ENCODE measurements around the gene CENPT.

The CENPT gene

GRCh38 chr16:67877064-67877463 lies 29.6 kb upstream of the CENPT start:
- H3K27ac ChIP-seq (replicated peaks; ENCODE audit: low read length), result no peak overlapping the region
- H3K9ac ChIP-seq (ENCODE audit: low read depth, low read length, poor library complexity), result no peak overlapping the region
- H2BK12ac ChIP-seq (ENCODE audit: low read length), result no peak overlapping the region
- no peak overlapping the region for H2BK15ac ChIP-seq (ENCODE audit: low read length)
- no CpG with 5 or more reads among the region's 11 CpGs for WGBS, 2 donors (ENCODE audit: extremely low coverage in 2 of 2, insufficient read length in 2 of 2, insufficient replicate concordance in 1 of 2)
- H3K4me1 ChIP-seq (ENCODE audit: control insufficient read depth in 2 of 2, insufficient read depth in 1 of 2, low read depth in 1 of 2, low read length in 2 of 2), result peaks cover 8 to 10% of the 10 kb centered on the region in 2 donors
- H3K4me2 ChIP-seq (ENCODE audit: insufficient read depth, low read length, poor library complexity, severe bottlenecking), result no peak overlapping the region
- DNase-seq (ENCODE audit: low spot score), result no peak
- H3K79me1 ChIP-seq (ENCODE audit: low read depth, low read length), result peaks cover 11% of the 10 kb centered on the region
- H3K27me3 ChIP-seq (ENCODE audit: control insufficient read depth in 3 of 3, insufficient read depth in 3 of 3, low read depth in 1 of 3, low read length in 3 of 3), result no peaks in the 10 kb centered on the region
- H2BK5ac ChIP-seq (ENCODE audit: low read length), result no peak overlapping the region
- no peak overlapping the region for H3K14ac ChIP-seq (ENCODE audit: low read length)
- no peak overlapping the region for H3K18ac ChIP-seq (ENCODE audit: low read length)
- H3K4me3 ChIP-seq (ENCODE audit: low read length in 2 of 2), result no peak overlapping the region
- H3K23ac ChIP-seq (ENCODE audit: low read depth, low read length, poor library complexity), result peak overlapping the region; percentile 1
- H3K4ac ChIP-seq (ENCODE audit: low read length), result no peak overlapping the region
- no peak overlapping the region for H2BK120ac ChIP-seq (ENCODE audit: low read depth, low read length)
- no peak overlapping the region for H4K91ac ChIP-seq (ENCODE audit: low read depth, low read length, poor library complexity)
- no peak overlapping the region for H4K8ac ChIP-seq (ENCODE audit: low read depth, low read length)
- peaks cover 0 to 1% of the 10 kb centered on the region in 2 donors for H3K9me3 ChIP-seq (replicated peaks in 1 of 2; ENCODE audit: control insufficient read depth in 2 of 2, insufficient read depth in 1 of 2, low read depth in 1 of 2, low read length in 2 of 2)
- no peak overlapping the region for H2AFZ ChIP-seq (ENCODE audit: low read length)
- H3K36me3 ChIP-seq (replicated peaks in 1 of 2; ENCODE audit: control insufficient read depth in 2 of 2, insufficient read depth in 2 of 2, low read length in 2 of 2), result peaks cover 58 to 79% of the 10 kb centered on the region in 2 donors
- no peak overlapping the region for H2AK5ac ChIP-seq (ENCODE audit: low read depth, low read length)

GRCh38 chr16:67874372-67874771 lies 26.9 kb upstream of the CENPT start:
- Histone ChIP-seq H3K18ac (ENCODE audit: low read length) (no peak overlapping the region), H3K23ac (ENCODE audit: low read depth, low read length, poor library complexity) (no peak overlapping the region), H3K4me1 (ENCODE audit: control insufficient read depth in 2 of 2, insufficient read depth in 1 of 2, low read depth in 1 of 2, low read length in 2 of 2) (peaks cover 8 to 10% of the 10 kb centered on the region in 2 donors), H3K4me2 (ENCODE audit: insufficient read depth, low read length, poor library complexity, severe bottlenecking) (no peak overlapping the region), H3K4ac (ENCODE audit: low read length) (no peak overlapping the region), H3K36me3 (replicated peaks in 1 of 2; ENCODE audit: control insufficient read depth in 2 of 2, insufficient read depth in 2 of 2, low read length in 2 of 2) (peaks cover 45 to 77% of the 10 kb centered on the region in 2 donors), H3K27ac (replicated peaks; ENCODE audit: low read length) (no peak overlapping the region), H4K91ac (ENCODE audit: low read depth, low read length, poor library complexity) (no peak overlapping the region), H3K9ac (ENCODE audit: low read depth, low read length, poor library complexity) (no peak overlapping the region), H3K27me3 (ENCODE audit: control insufficient read depth in 3 of 3, insufficient read depth in 3 of 3, low read depth in 1 of 3, low read length in 3 of 3) (no peaks in the 10 kb centered on the region), H3K4me3 (ENCODE audit: low read length in 2 of 2) (peak overlapping the region in 1 of 2 donors; percentile 77), H3K14ac (ENCODE audit: low read length) (no peak overlapping the region), H2BK120ac (ENCODE audit: low read depth, low read length) (no peak overlapping the region), H2AK5ac (ENCODE audit: low read depth, low read length) (no peak overlapping the region), H3K79me1 (ENCODE audit: low read depth, low read length) (peaks cover 8% of the 10 kb centered on the region), H3K9me3 (replicated peaks in 1 of 2; ENCODE audit: control insufficient read depth in 2 of 2, insufficient read depth in 1 of 2, low read depth in 1 of 2, low read length in 2 of 2) (no peaks in the 10 kb centered on the region), H4K8ac (ENCODE audit: low read depth, low read length) (no peak overlapping the region), H2BK12ac (ENCODE audit: low read length) (no peak overlapping the region), H2BK5ac (ENCODE audit: low read length) (no peak overlapping the region), H2AFZ (ENCODE audit: low read length) (no peak overlapping the region), H2BK15ac (ENCODE audit: low read length) (no peak overlapping the region)
- no CpG with 5 or more reads among the region's 3 CpGs for WGBS, 2 donors (ENCODE audit: extremely low coverage in 2 of 2, insufficient read length in 2 of 2, insufficient replicate concordance in 1 of 2)
- DNase-seq (ENCODE audit: low spot score), result no peak

- Histone ChIP-seq H3K9ac (ENCODE audit: low read depth, low read length, poor library complexity) (peak overlapping the region; percentile 95), H2AFZ (ENCODE audit: low read length) (peak overlapping the region; percentile 83), H3K4me2 (ENCODE audit: insufficient read depth, low read length, poor library complexity, severe bottlenecking) (peak overlapping the region; percentile 83), H3K79me1 (ENCODE audit: low read depth, low read length) (peaks cover 8% of the 10 kb centered on the region), H3K27ac (replicated peaks; ENCODE audit: low read length) (no peak overlapping the region), H3K14ac (ENCODE audit: low read length) (peak overlapping the region; percentile 12), H3K23ac (ENCODE audit: low read depth, low read length, poor library complexity) (peak overlapping the region; percentile 99), H3K4ac (ENCODE audit: low read length) (peak overlapping the region; percentile 56), H3K36me3 (replicated peaks in 1 of 2; ENCODE audit: control insufficient read depth in 2 of 2, insufficient read depth in 2 of 2, low read length in 2 of 2) (peaks cover 40 to 77% of the 10 kb centered on the region in 2 donors), H2BK15ac (ENCODE audit: low read length) (no peak overlapping the region), H3K4me1 (ENCODE audit: control insufficient read depth in 2 of 2, insufficient read depth in 1 of 2, low read depth in 1 of 2, low read length in 2 of 2) (peaks cover 8 to 10% of the 10 kb centered on the region in 2 donors), H4K91ac (ENCODE audit: low read depth, low read length, poor library complexity) (peak overlapping the region; percentile 5), H2BK120ac (ENCODE audit: low read depth, low read length) (no peak overlapping the region), H3K9me3 (replicated peaks in 1 of 2; ENCODE audit: control insufficient read depth in 2 of 2, insufficient read depth in 1 of 2, low read depth in 1 of 2, low read length in 2 of 2) (no peaks in the 10 kb centered on the region), H2BK5ac (ENCODE audit: low read length) (peak overlapping the region; percentile 83), H3K4me3 (ENCODE audit: low read length in 2 of 2) (peak overlapping the region; percentile 77 to 91), H4K8ac (ENCODE audit: low read depth, low read length) (no peak overlapping the region), H2BK12ac (ENCODE audit: low read length) (no peak overlapping the region), H3K27me3 (ENCODE audit: control insufficient read depth in 3 of 3, insufficient read depth in 3 of 3, low read depth in 1 of 3, low read length in 3 of 3) (no peaks in the 10 kb centered on the region), H3K18ac (ENCODE audit: low read length) (peak overlapping the region; percentile 94), H2AK5ac (ENCODE audit: low read depth, low read length) (peak overlapping the region; percentile 47)
- no peak for DNase-seq (ENCODE audit: low spot score)
- WGBS, 2 donors (ENCODE audit: extremely low coverage in 2 of 2, insufficient read length in 2 of 2, insufficient replicate concordance in 1 of 2), result no CpG with 5 or more reads among the region's 23 CpGs
These were observed 26.2 kb upstream of the CENPT start for GRCh38 chr16:67873435-67874370.

All from neuronal stem cell (in vitro differentiated cells).